Aorta (tissue), 5 donors: ENCODE measurements around the gene FILIP1L. TPM values are rescaled to one million over a fixed set of nuclear protein-coding genes. Genes with fewer than 3 reads are reported as not detected.
A peak's percentile ranks its signal among the peaks of the same experiment; 100 is the strongest.

Experiments used
- ATAC-seq: fragments of 200-7000 bp; cut with Tn5 transposase; one replicate; pipeline ENCODE4 v1.9.1; 2022; ENCODE audit warnings: moderate library complexity; ENCODE audit not compliant: low FRiP score
- DNase-seq, 2 donors: peaks; one replicate each; pipeline ENCODE4 v3.0.0-alpha.2; 2020
- H3K27ac ChIP-seq, 2 donors: one replicate each; pipeline ENCODE4 v1.5.1; 2013; ENCODE audit warnings: low read length in 2 of 2, mild to moderate bottlenecking in 2 of 2, moderate library complexity in 2 of 2, control low read depth in 1 of 2, inconsistent platforms in 1 of 2, low read depth in 1 of 2
- H3K27me3 ChIP-seq, 2 donors: one replicate each; pipeline ENCODE4 v1.6.1; 2013; ENCODE audit warnings: control low read depth in 1 of 2, low read length in 1 of 2, mild to moderate bottlenecking in 1 of 2, moderate library complexity in 1 of 2; ENCODE audit not compliant: insufficient read depth in 2 of 2, control insufficient read depth in 1 of 2
- H3K36me3 ChIP-seq, 2 donors: one replicate each; pipeline ENCODE4 v1.6.1; 2013; ENCODE audit warnings: control low read depth in 1 of 2, low read length in 1 of 2, mild to moderate bottlenecking in 1 of 2; ENCODE audit not compliant: insufficient read depth in 2 of 2, control insufficient read depth in 1 of 2
- H3K4me1 ChIP-seq, 2 donors: one replicate each; pipeline ENCODE4 v1.6.1; 2013; ENCODE audit warnings: low read length in 2 of 2, control low read depth in 1 of 2, mild to moderate bottlenecking in 1 of 2, moderate library complexity in 1 of 2; ENCODE audit not compliant: insufficient read depth in 2 of 2, control insufficient read depth in 1 of 2
- H3K4me3 ChIP-seq, 2 donors: one replicate each; pipeline ENCODE4 v1.5.1; 2013; ENCODE audit warnings: low read length in 2 of 2, control low read depth in 1 of 2, mild to moderate bottlenecking in 1 of 2
- H3K9me3 ChIP-seq: one replicate; pipeline ENCODE4 v1.6.1; 2013; ENCODE audit warnings: mild to moderate bottlenecking, low read length; ENCODE audit not compliant: control insufficient read depth
- WGBS, 2 donors: extraction: QIAGEN DNeasy Blood & Tissue Kit; methylation state at CpG; one replicate each; pipeline ENCODE4 v1.1.7; 2013; 5-methylcytosine and 5-hydroxymethylcytosine counted together
- intact Hi-C, 2 donors: fragments of 100-400 bp; cut with DNase I; formaldehyde crosslinking; loops; one replicate each; pipeline versions ENCODE4 v1.14.2 to v1.15.0; 2022
- polyA plus RNA-seq, 2 donors: library from polyadenylated mRNA; stranded (reverse); fragments of 200-250 nt; gene quantifications; one replicate each; pipeline ENCODE4 v1.2.3, GENCODE V29; 2013
- total RNA-seq, 2 donors: library from RNA; stranded (reverse); fragmentation: NEBNext Ultra II Directional; extraction: Animal tissue kit (Norgen Biotek cat#: 25700); gene quantifications; one replicate each; pipeline ENCODE4 v1.2.1, GENCODE V29; 2021
- donor health status: healthy with polysubstance abuse.
- donor health status: Bipolar disorder and iron deficiency.
- donor health status: DM: no; HTN: no; CAD: no.
- donor health status: DM: no; HTN: no; CAD: no.
- donor health status: DM: yes; HTN: yes; CAD: no.

The FILIP1L gene
- total and polyA plus RNA-seq, 4 donors, result 168 to 861 (median 251) TPM

GRCh38 chr3:100088735-100089368 lies 25.4 kb downstream of the FILIP1L start:
- Histone ChIP-seq H3K27me3 (no peaks in the 10 kb centered on the region), H3K9me3 (no peaks in the 10 kb centered on the region), H3K27ac (no peak overlapping the region), H3K36me3 (no peaks in the 10 kb centered on the region), H3K4me1 (peaks cover 0 to 3% of the 10 kb centered on the region in 2 donors), H3K4me3 (no peak overlapping the region)
- intact Hi-C loops, result loop anchor here in 1 of 2 donors (10.0 kb wide), 1 partner anchor 66 kb away; no protein-coding TSS in a partner anchor
- WGBS, 2 donors, result 43 to 49% methylated on average over 2 of the region's 2 CpGs
- no peak for ATAC-seq
- no peak for DNase-seq

GRCh38 chr3:100087198-100087597 lies 27.1 kb downstream of the FILIP1L start:
- no peaks in the 10 kb centered on the region for H3K27me3 ChIP-seq
- no peak overlapping the region for H3K4me3 ChIP-seq
- no peaks in the 10 kb centered on the region for H3K36me3 ChIP-seq
- H3K27ac ChIP-seq, result peak overlapping the region in 1 of 2 donors; percentile 87
- ATAC-seq, result no peak
- H3K9me3 ChIP-seq, result no peaks in the 10 kb centered on the region
- H3K4me1 ChIP-seq, result peaks cover 0 to 3% of the 10 kb centered on the region in 2 donors
- no peak for DNase-seq
- intact Hi-C loops, result loop anchor here in 1 of 2 donors (10.0 kb wide), 1 partner anchor 68 kb away; no protein-coding TSS in a partner anchor

GRCh38 chr3:100086401-100086800 lies 27.9 kb downstream of the FILIP1L start:
- DNase-seq (no peak), ATAC-seq (no peak)
- Histone ChIP-seq H3K36me3 (no peaks in the 10 kb centered on the region), H3K4me1 (peaks cover 0 to 3% of the 10 kb centered on the region in 2 donors), H3K27me3 (no peaks in the 10 kb centered on the region), H3K4me3 (no peak overlapping the region), H3K9me3 (no peaks in the 10 kb centered on the region), H3K27ac (peak overlapping the region in 1 of 2 donors; percentile 87)
- intact Hi-C loops, result loop anchor here in 1 of 2 donors (10.0 kb wide), 1 partner anchor 68 kb away; no protein-coding TSS in a partner anchor
- WGBS, 2 donors, result 19 to 30% methylated on average over 1 of the region's 1 CpG

- DNase-seq (no peak), ATAC-seq (no peak)
- no peaks in the 10 kb centered on the region for H3K36me3 ChIP-seq
- H3K4me1 ChIP-seq, result peaks cover 3 to 5% of the 10 kb centered on the region in 2 donors
- no peaks in the 10 kb centered on the region for H3K9me3 ChIP-seq
- intact Hi-C loops, result loop anchor here in 1 of 2 donors (5.0 to 10.0 kb wide), 2 partner anchors 42 to 71 kb away; no protein-coding TSS in a partner anchor
- no peak overlapping the region for H3K4me3 ChIP-seq
- WGBS, 2 donors, result 76% methylated on average over 7 of the region's 7 CpGs
- peak overlapping the region in 1 of 2 donors; percentile 28 for H3K27ac ChIP-seq
- no peaks in the 10 kb centered on the region for H3K27me3 ChIP-seq
Measured at GRCh38 chr3:100084100-100084806, 30.0 kb downstream of the FILIP1L start.

- WGBS, 2 donors, result 95 to 96% methylated on average over 6 of the region's 6 CpGs
- no peak overlapping the region for H3K27ac ChIP-seq
- intact Hi-C loops, result loop anchor here in 1 of 2 donors (5.0 to 10.0 kb wide), 2 partner anchors 41 to 72 kb away; no protein-coding TSS in a partner anchor
- DNase-seq (no peak), ATAC-seq (no peak)
- no peaks in the 10 kb centered on the region for H3K36me3 ChIP-seq
- H3K4me1 ChIP-seq, result peaks cover 3 to 5% of the 10 kb centered on the region in 2 donors
- H3K4me3 ChIP-seq, result no peak overlapping the region
- no peaks in the 10 kb centered on the region for H3K27me3 ChIP-seq
- no peaks in the 10 kb centered on the region for H3K9me3 ChIP-seq
Measured at GRCh38 chr3:100083209-100083608, 31.1 kb downstream of the FILIP1L start.

GRCh38 chr3:100082714-100083113 lies 31.6 kb downstream of the FILIP1L start:
- Histone ChIP-seq H3K9me3 (no peaks in the 10 kb centered on the region), H3K36me3 (no peaks in the 10 kb centered on the region), H3K27ac (peak overlapping the region in 1 of 2 donors; percentile 43), H3K4me1 (peaks cover 3 to 5% of the 10 kb centered on the region in 2 donors), H3K27me3 (no peaks in the 10 kb centered on the region), H3K4me3 (no peak overlapping the region)
- 86 to 94% methylated on average over 1 of the region's 1 CpG for WGBS, 2 donors
- intact Hi-C loops, result loop anchor here in 1 of 2 donors (5.0 to 10.0 kb wide), 2 partner anchors 40 to 72 kb away; no protein-coding TSS in a partner anchor
- ATAC-seq (no peak), DNase-seq (no peak)

- WGBS, 2 donors, result 13 to 22% methylated on average over 2 of the region's 2 CpGs
- no peaks in the 10 kb centered on the region for H3K27me3 ChIP-seq
- H3K4me3 ChIP-seq, result no peak overlapping the region
- no peaks in the 10 kb centered on the region for H3K36me3 ChIP-seq
- H3K4me1 ChIP-seq, result peaks cover 5 to 6% of the 10 kb centered on the region in 2 donors
- H3K27ac ChIP-seq, result peak overlapping the region in 1 of 2 donors; percentile 43
- no peaks in the 10 kb centered on the region for H3K9me3 ChIP-seq
- ATAC-seq, result no peak
- no peak for DNase-seq
- intact Hi-C loops, result loop anchor here in 1 of 2 donors (5.0 to 10.0 kb wide), 2 partner anchors 40 to 73 kb away; no protein-coding TSS in a partner anchor
Measured at GRCh38 chr3:100081986-100082692, 32.2 kb downstream of the FILIP1L start.

- peaks cover 7 to 9% of the 10 kb centered on the region in 2 donors for H3K4me1 ChIP-seq
- H3K36me3 ChIP-seq, result no peaks in the 10 kb centered on the region
- no peaks in the 10 kb centered on the region for H3K27me3 ChIP-seq
- no peak overlapping the region for H3K4me3 ChIP-seq
- no peak for DNase-seq
- no peaks in the 10 kb centered on the region for H3K9me3 ChIP-seq
- intact Hi-C loops, result loop anchor here in 1 of 2 donors (5.0 to 10.0 kb wide), 2 partner anchors 39 to 73 kb away; no protein-coding TSS in a partner anchor
- peak overlapping the region in 1 of 2 donors; percentile 95 for H3K27ac ChIP-seq
- no peak for ATAC-seq
- WGBS, 2 donors, result 2 to 9% methylated on average over 1 of the region's 1 CpG
Measured at GRCh38 chr3:100081311-100081710, 33.0 kb downstream of the FILIP1L start.
